ENCODE results near the gene CHDH. TPM values are rescaled to one million over a fixed set of nuclear protein-coding genes. Genes with fewer than 3 reads are reported as not detected.

Gene CHDH
- polyA plus RNA-seq, 3 donors, result not detected

- H2AFZ ChIP-seq (ENCODE audit: insufficient read depth, low read depth, low read length, poor library complexity, severe bottlenecking), result no peak overlapping the region
- H4K20me1 ChIP-seq (ENCODE audit: insufficient read depth, low read length), result no peaks in the 10 kb centered on the region
- H3K36me3 ChIP-seq (replicated peaks in 1 of 2; ENCODE audit: control insufficient read depth in 1 of 2, insufficient read depth in 2 of 2, low read length in 2 of 2), result no peaks in the 10 kb centered on the region
- no peaks in the 10 kb centered on the region for H3K4me1 ChIP-seq (ENCODE audit: control insufficient read depth in 1 of 2, insufficient read depth in 2 of 2, low read length in 2 of 2)
- Mint-ChIP-seq H3K9me3 (peaks cover 0 to 3% (median 0%) of the 10 kb centered on the region in 7 donors), H3K27ac (no peak overlapping the region), H3K36me3 (no peaks in the 10 kb centered on the region), H3K4me1 (no peaks in the 10 kb centered on the region), H3K4me3 (no peak overlapping the region), H3K27me3 (ENCODE audit: low read depth in 3 of 3) (peaks cover 4 to 16% (median 8%) of the 10 kb centered on the region in 3 donors)
- H3K27me3 ChIP-seq (ENCODE audit: control insufficient read depth in 2 of 2, insufficient read depth in 2 of 2, low read length in 2 of 2), result no peaks in the 10 kb centered on the region
- H3K27ac ChIP-seq (ENCODE audit: low read depth in 1 of 2, low read length in 2 of 2), result no peak overlapping the region
- no peak for DNase-seq
- no peak overlapping the region for H3K4me2 ChIP-seq (replicated peaks; ENCODE audit: extremely low read depth, low read length, poor library complexity, severe bottlenecking)
- no peak overlapping the region for H3K4me3 ChIP-seq (replicated peaks in 1 of 3; ENCODE audit: low read depth in 2 of 3, low read length in 3 of 3)
- intact Hi-C loops (cut with micrococcal nuclease), result no loop called here
- no CpG with 5 or more reads among the region's 1 CpG for WGBS (ENCODE audit: insufficient coverage)
- TF ChIP-seq CTCF (IDR thresholded peaks at IDR 0.05), result no peak
- no peak overlapping the region for H3K9ac ChIP-seq (ENCODE audit: insufficient read depth, low read length, poor library complexity, severe bottlenecking)
- no peaks in the 10 kb centered on the region for H3K79me2 ChIP-seq (ENCODE audit: insufficient read depth, low read length)
- no peaks in the 10 kb centered on the region for H3K9me3 ChIP-seq (replicated peaks in 1 of 2; ENCODE audit: control insufficient read depth in 1 of 2, insufficient read depth in 1 of 2, low read length in 2 of 2)
These were observed 20.2 kb downstream of the CHDH start for GRCh38 chr3:53826048-53826447.

GRCh38 chr3:53824795-53825194, 21.4 kb downstream of the CHDH start:
- Histone ChIP-seq H3K4me3 (replicated peaks in 1 of 3; ENCODE audit: low read depth in 2 of 3, low read length in 3 of 3) (no peak overlapping the region), H3K36me3 (replicated peaks in 1 of 2; ENCODE audit: control insufficient read depth in 1 of 2, insufficient read depth in 2 of 2, low read length in 2 of 2) (no peaks in the 10 kb centered on the region), H3K79me2 (ENCODE audit: insufficient read depth, low read length) (no peaks in the 10 kb centered on the region), H3K4me1 (ENCODE audit: control insufficient read depth in 1 of 2, insufficient read depth in 2 of 2, low read length in 2 of 2) (no peaks in the 10 kb centered on the region), H3K27ac (ENCODE audit: low read depth in 1 of 2, low read length in 2 of 2) (no peak overlapping the region), H2AFZ (ENCODE audit: insufficient read depth, low read depth, low read length, poor library complexity, severe bottlenecking) (no peak overlapping the region), H3K27me3 (ENCODE audit: control insufficient read depth in 2 of 2, insufficient read depth in 2 of 2, low read length in 2 of 2) (no peaks in the 10 kb centered on the region), H4K20me1 (ENCODE audit: insufficient read depth, low read length) (no peaks in the 10 kb centered on the region), H3K9ac (ENCODE audit: insufficient read depth, low read length, poor library complexity, severe bottlenecking) (no peak overlapping the region), H3K4me2 (replicated peaks; ENCODE audit: extremely low read depth, low read length, poor library complexity, severe bottlenecking) (no peak overlapping the region), H3K9me3 (replicated peaks in 1 of 2; ENCODE audit: control insufficient read depth in 1 of 2, insufficient read depth in 1 of 2, low read length in 2 of 2) (no peaks in the 10 kb centered on the region)
- Mint-ChIP-seq H3K4me1 (no peaks in the 10 kb centered on the region), H3K36me3 (no peaks in the 10 kb centered on the region), H3K9me3 (peaks cover 0 to 3% (median 0%) of the 10 kb centered on the region in 7 donors), H3K27ac (no peak overlapping the region), H3K27me3 (ENCODE audit: low read depth in 3 of 3) (peaks cover 4 to 16% (median 8%) of the 10 kb centered on the region in 3 donors), H3K4me3 (no peak overlapping the region)
- DNase-seq, result no peak
- 93% methylated on average over 2 of the region's 4 CpGs for WGBS (ENCODE audit: insufficient coverage)
- intact Hi-C loops (cut with micrococcal nuclease), result no loop called here
- TF ChIP-seq CTCF (IDR thresholded peaks at IDR 0.05), result no peak
